HG02852 (cell line): ENCODE results near the gene KATNBL1.
"Not testable (repeated sequence)": the region's sequence is repeated elsewhere in the genome, so short reads cannot be mapped to it uniquely, and the experiment has no call there.

Source experiments
- ATAC-seq: cut with Tn5 transposase; IDR thresholded peaks from one replicate; pipeline ENCODE4 v1.9.1; 2021; ENCODE audit warnings: mild to moderate bottlenecking, moderate library complexity; ENCODE audit not compliant: unreplicated experiment

The KATNBL1 gene

GRCh38 chr15:34120420-34120819 is 89.5 kb downstream of the KATNBL1 start:
- not testable (repeated sequence) for ATAC-seq

DNA sequence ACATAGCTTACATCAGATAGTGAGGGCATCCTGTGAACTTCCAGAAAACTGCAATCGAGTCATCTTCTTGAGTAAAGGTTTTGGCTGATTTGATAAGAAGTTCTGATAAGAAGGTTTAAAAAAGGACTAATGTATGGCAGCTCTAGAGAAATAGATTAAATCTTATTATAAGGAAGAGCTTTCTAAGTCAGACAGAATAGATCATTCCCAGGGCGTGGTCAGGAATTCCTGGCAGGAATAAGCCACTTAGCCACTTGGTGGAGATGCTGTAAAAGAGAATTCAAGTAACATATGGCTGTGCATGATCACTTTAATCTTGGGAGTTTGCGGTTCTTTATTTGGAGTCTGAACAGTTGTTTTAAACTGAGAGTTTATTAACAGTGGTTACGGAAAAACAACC is 90.6 kb downstream of the KATNBL1 start:
- ATAC-seq: no peak

DNA sequence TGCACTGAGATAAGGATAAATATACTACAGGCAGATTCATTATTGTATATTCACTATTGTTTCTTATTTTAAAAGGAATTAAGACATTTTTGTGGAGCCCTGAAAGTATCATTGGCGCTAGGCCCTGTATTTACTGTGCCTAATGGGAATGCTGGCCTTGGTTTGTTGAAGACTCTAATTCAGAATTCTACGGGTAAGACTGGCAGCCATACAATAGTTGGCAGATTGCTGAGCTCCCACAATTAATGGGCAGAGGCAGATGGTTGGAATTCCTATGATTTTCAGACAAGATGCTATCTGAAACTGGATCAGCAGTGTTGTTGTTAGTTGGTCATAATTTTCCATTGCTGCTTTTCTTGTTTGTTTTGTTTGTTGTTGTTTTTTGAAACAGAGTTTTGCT is 93.3 kb downstream of the KATNBL1 start:
- no peak for ATAC-seq

DNA sequence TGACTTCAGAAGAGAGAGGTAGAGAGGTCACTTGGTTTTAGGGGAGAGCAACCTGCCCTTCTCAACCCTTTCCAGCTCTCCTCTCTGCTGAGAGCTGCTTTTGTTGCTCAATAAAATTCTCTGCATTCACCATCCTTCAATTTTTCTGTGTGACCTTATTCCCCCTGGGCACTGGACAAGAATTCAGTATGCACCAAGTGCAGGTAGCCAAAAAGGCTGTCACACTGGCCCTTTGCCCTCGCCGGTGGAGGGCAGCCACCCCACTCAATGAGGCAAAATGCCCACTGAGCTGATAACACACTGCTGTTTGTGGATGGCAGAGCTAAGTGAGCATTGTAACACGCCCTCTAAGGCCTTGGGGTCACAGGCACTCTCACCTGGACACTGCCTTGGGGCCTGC is 95.2 kb downstream of the KATNBL1 start:
- no peak for ATAC-seq

- ATAC-seq: no peak
These were observed 95.7 kb downstream of the KATNBL1 start for GRCh38 chr15:34114215-34114614.

DNA sequence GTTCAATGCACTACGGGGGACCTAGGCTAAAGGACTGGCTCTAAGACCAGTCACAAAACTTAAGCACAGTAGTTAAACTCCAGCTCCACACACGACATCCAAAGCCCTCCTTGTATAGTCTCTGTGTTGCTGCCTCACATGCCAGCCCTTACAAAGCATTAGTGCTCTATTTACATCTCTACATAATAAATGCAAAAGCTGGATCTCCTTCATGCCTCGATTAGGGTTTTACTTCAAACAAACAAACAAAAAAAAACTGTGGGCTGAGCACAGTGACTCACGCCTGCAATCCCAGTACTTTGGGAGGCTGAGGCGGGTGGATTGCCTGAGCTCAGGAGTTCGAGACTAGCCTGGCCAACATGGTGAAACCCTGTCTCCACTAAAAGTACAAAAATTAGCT is 98.4 kb downstream of the KATNBL1 start:
- no peak for ATAC-seq

DNA sequence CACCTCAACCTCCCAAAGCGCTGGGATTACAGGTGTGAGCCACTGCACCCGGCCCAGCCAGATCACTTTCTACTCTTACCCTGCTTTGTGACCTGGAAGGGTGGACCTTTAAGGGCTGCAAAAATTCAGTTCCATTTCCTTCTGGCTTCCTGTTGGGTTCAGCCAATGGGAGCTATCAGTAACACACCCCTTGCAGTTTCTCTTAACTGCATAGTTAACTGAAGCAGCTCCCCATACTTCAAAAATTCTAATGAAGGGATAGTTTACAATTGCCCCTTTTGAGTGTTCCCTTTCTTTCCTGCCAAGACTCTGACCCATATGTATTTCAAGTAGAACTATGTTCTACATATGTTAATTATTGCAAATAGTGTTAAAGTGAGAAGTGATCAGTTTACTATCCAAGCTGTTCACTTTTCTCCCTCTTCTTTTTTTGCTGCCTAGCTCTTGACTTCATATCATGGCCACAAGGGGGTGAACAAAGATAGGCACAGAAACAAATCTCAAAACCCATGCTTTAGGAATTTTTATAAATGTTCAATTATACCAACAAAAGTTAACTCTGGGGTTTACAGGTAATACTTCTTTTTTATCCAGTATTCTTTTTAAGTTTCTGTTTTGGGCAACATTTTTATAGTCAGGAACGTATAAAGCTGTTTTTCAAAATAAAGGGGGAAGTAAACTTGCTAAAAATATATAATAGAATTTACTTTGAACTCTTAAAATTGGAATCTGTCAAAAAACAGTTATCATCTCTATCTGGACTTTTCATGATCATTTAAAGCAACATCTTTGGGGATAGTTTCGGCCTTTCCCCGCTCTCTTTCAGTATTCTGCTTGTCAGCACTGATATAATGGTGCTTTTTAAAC is 99.9 kb downstream of the KATNBL1 start:
- no peak for ATAC-seq

DNA sequence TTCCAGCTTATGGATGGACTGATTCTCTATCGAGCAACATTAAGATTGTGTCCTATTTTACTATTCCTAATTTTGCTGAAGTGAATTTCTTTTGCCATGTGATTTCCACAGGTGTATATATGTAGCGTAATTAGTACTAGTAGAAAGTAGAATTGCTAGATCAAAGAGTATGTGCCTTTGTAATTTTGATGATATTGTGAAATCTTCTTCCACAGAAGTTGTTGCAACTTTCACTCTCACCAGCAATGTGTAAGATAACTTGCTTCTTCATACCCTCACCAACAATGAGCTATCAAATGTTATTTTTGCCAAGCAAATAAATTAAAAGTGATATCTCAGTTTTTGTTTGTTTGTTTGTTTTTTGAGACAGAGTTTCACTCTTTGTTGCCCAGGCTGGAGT is 102.6 kb downstream of the KATNBL1 start:
- no peak for ATAC-seq

DNA sequence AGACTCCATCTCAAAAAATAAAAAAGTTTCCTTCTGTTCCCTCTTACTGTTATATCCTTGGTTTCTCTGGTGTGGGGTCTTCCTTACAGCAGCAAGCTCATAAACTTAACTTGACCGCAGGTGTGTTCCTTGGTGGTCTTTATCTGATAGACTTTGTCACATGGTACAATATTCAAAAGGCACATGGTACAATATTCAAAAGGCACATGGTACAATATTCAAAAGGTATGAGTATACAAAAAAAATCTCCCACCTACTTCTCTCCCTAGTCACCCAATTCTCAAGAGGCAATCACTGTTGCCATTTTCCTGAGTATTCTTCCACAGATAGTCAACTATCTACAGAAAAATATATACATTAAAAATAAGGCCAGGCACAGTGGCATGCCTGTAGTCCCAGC is 103.5 kb downstream of the KATNBL1 start:
- no peak for ATAC-seq

GRCh38 chr15:34102175-34102925 is 107.5 kb downstream of the KATNBL1 start:
- no peak for ATAC-seq

- ATAC-seq: peak; percentile 99
These were observed 108.3 kb downstream of the KATNBL1 start, which contains the start of the genes EMC7 and PGBD4 for GRCh38 chr15:34101366-34102174. Gene EMC7 (minus strand): TSS chr15:34101862. CDS start chr15:34101839, 23 bp downstream. Gene PGBD4 (plus strand): TSS chr15:34102083. CDS start chr15:34102532, 449 bp downstream.

DNA sequence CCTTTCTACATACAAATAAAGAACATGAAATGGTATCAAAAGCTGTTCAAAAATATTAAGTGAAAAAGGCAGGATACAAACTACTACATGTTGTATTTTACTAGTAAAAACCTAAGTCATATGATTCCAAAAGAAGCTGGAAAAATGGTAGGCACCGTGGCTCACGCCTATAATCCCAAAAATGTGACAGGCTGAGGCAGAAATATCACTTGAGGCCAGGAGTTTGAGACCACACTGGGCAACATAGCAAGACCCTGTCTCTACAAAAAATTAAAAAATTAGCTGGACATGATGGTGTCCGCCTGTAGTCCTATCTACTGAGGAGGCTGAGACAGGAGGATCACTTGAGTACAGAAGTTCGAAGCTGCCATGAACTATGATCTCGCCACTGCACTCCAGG is 110.0 kb downstream of the KATNBL1 start:
- no peak for ATAC-seq
